Left cardiac atrium (tissue), 4 donors: ENCODE data around the gene RPA1. TPM values are rescaled to one million over a fixed set of nuclear protein-coding genes. Genes with fewer than 3 reads are reported as not detected.
"Not testable (repeated sequence)": the region's sequence is repeated elsewhere in the genome, so short reads cannot be mapped to it uniquely, and the experiment has no call there.

Source experiments
- ATAC-seq, 2 donors: fragments of 200-7000 bp; cut with Tn5 transposase; one replicate each; pipeline ENCODE4 v1.9.1; 2020; ENCODE audit warnings: mild to moderate bottlenecking in 2 of 2, moderate library complexity in 2 of 2
- DNase-seq: peaks from one replicate; pipeline ENCODE4 v3.0.0-alpha.2; 2020
- intact Hi-C, 2 donors: fragments of 100-400 bp; cut with DNase I; formaldehyde crosslinking; loops; one replicate each; pipeline versions ENCODE4 v1.14.1 to v1.15.1; 2022 to 2023
- long read RNA-seq: library from polyadenylated mRNA; unstranded; transcript quantifications from one replicate; pipeline ENCODE4 v2.0.0, GENCODE V29; 2021
- total RNA-seq, 2 donors: library from RNA; stranded (reverse); fragmentation: NEBNext Ultra II Directional; extraction: Animal tissue kit (Norgen Biotek cat#: 25700); gene quantifications; one replicate each; pipeline ENCODE4 v1.2.1, GENCODE V29; 2021
- donor health status: DM: no; HTN: yes; CAD: no.
- donor health status: DM: no; HTN: yes; CAD: no; lungs with severe emphysema.
- donor health status: DM: yes; HTN: yes; CAD: no.
- donor health status: Dilated cardiomyopathy.

Gene RPA1
- total RNA-seq = 10 to 100 TPM; 61.8 to 95.1 TPM
- long read RNA-seq, full-length matches to known transcripts = 139 of 169 reads
- long read RNA-seq, partial matches to known transcripts = 22 of 169 reads
- long read RNA-seq, other reads (novel, unspliced or antisense) = 8 of 169 reads

DNA sequence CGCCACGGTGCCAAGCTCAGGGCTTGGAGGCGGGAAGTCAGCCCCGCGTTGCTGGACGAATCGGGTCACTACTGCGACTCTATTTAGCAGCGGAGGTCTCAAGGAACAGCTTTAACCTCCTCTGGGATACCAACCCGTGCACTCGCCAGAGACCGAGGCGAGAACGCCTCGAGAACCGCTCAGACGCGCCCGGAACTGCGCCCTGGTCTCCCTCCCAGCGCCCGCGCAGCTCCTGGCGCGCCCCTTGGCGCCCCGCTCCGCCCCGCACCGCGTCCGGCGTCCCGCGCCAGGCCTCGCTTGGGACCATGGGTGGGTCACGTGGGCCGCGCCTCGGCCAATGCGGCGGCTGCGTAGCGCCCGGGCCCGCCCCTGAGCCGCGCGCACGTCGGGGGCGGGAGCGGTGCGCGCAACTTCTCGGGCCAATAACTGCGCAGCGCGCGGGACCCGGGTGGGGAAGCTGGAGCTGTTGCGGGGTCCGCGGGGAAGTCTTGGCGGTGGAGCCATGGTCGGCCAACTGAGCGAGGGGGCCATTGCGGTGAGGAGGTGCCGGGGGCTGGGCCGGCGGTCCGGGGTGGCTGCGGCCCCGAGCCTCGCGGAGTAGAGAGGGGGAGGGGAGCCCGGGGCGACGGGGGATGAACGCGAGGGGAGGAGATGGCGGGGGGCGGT, at the start of gene RPA1, which contains the start of gene SMYD4:
Gene RPA1 (plus strand): TSS at position 414 of the 666 bp plus-strand sequence. CDS start 89 bp downstream, at position 503.
Gene SMYD4 (minus strand): TSS at position 311 of the 666 bp plus-strand sequence. CDS start 1,908 bp downstream, outside the sequence.
- intact Hi-C loops = no loop called here
- DNase-seq = peak; percentile 93
- peak; percentile 100 for ATAC-seq

DNA sequence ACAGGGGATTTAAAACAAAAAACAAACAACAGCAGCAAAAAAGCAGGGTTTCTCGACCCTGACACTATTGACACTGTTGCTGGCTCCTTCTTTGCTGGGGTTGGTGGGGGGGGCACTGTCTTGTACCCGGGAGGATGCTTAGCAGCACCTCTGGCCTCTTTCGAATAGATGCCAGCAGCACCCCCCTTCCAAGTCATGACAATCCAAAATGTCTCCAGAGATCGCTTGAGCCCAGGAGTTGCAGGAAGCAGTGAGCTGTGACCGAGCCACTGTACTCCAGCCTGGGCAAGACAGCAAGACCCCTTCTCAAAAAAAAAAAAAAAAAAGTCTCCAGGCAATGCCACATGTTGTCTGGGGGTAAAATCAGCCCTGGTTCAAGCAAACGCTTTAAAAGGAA, 47.6 kb upstream of the RPA1 start:
- no peak for ATAC-seq
- no peak for DNase-seq
- intact Hi-C loops = loop anchor here in 1 of 2 donors (5.0 to 10.0 kb wide), 2 partner anchors 60 to 117 kb away; partner anchors contain the start of gene WDR81

DNA sequence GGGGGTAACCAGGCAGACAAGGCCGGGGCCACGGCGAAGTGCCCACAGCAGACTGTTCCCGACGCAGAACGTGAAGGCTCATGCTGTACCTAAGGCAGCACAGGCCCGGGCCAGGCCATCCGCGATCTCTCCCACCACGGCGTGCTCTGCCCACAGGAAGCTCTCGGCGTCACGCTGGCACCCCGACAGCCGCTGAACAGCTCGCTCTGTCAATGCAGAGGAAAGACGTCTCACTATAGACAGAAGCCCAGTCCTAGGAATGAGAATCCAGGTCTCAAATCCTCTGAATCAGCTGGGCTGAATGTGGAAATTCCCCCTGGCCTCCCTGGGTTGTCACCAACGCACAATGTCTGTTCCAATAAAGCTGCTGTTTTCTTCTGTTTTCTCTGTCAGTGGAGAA, 46.5 kb upstream of the RPA1 start:
- DNase-seq (peak; percentile 67), ATAC-seq (peak in 1 of 2 donors; percentile 2)
- intact Hi-C loops = loop anchor here in 1 of 2 donors (5.0 to 10.0 kb wide), 2 partner anchors 61 to 118 kb away; partner anchors contain the start of gene WDR81

DNA sequence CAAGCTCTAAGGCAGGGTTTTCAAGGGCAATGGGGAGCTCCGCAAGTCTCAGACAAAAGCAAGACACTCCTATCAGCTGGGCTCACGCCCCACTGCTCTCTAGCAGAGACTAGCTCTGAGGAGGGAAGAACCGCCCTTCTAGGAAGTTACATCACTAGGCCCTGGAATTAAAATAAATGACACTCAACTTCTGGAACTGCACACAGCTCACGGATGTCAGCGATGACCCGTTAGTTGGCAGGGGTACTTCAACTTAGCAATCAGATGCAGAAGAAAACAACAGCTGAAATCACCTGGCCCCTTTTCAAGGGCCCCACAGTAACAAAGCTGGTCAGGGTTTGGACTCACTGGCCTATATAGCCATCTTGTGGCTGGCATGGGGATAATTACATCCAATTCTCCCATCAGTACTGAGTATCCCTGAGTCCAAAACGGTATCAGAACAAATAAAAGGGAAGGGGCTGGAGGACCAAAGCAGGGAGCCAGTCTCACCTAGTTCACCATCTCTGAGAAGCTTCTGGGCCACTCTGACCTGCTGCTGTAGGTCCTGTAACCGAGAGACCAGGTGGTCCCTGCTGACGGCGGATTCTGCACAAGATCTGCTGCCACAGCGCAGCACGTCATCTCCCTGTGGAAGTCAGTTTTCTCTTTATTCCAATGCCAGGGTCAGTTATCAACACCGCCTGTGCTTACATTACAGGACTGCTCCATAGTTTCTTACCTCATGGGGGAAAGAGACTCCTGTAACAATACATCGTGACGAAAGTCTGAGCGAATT, 45.8 kb upstream of the RPA1 start:
- peak; percentile 76 to 77 for ATAC-seq
- intact Hi-C loops = loop anchor here in 1 of 2 donors (5.0 to 10.0 kb wide), 2 partner anchors 62 to 119 kb away; partner anchors contain the start of gene WDR81
- DNase-seq = peak; percentile 89

DNA sequence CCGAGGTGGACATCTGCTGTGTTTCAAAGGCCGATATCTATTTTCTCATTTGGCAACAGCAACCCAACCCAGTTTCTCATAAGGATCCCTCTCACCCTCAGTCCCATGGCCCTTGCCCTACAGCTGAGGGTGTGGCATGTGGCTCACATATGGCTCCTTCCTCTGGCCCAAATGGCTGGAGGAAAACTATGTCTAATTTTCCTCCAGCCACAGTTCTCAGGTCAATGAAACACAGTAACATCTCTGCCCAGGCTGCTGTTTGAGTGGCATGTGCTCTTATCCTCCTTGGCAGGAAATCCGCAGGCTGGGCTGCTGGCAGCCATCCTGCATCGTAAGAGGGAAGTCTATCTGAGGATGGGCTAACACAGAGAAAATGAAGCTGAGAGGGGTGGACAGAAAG, 43.9 kb upstream of the RPA1 start:
- DNase-seq = peak; percentile 79
- ATAC-seq = peak; percentile 16 to 28
- intact Hi-C loops = loop anchor here (2.0 to 10.0 kb wide), 3 partner anchors 69 to 121 kb away; no protein-coding TSS in a partner anchor

DNA sequence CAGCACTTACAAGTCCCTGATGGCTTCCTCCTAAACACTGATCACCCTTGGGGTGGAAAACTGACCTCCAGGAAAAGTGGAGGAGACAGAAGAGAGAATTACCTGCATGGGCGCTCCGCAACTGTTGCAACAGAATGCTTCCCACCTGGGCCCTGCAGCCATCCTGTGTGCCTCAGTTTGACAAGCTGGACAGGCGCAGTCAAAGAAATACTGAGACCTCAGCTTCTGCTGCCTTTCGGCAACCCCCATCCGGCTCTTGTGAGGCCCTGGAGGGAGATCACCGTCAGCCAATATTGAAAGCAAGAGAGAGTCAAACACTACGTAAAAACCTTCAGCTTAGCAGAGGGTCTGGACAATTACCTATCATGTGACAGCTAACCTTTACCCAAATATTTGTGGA, 43.1 kb upstream of the RPA1 start:
- DNase-seq = no peak
- intact Hi-C loops = loop anchor here (2.0 to 10.0 kb wide), 3 partner anchors 70 to 122 kb away; no protein-coding TSS in a partner anchor
- ATAC-seq = no peak

DNA sequence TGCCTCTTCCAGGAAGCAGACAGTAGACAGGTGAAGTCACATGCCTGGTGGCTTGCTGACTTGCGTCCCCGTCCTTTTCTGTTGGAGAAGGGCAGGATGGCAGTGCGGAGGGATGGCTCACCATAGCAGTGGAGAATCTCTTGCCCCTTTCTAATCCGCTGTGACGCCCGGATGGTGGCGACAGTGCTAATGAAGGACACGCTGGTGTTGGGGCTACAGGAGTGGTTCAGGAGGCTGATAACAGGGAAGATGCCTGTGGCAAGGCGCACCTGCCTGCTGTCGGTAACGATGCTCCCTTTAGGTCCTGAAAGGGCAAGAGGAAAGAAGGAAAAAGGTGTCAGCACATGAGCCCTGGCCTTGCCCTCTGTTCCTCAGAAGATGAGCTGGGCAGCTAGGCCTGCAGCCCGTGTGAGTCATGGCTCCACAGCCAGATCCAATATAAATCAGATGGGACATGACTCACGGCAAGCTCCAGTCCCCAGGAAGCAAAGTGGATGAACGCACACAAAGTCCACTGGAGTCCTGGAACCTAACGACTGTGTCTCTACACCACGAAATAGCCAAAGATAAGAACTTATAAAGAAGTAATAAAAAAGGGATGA, 42.4 kb upstream of the RPA1 start:
- ATAC-seq (peak; percentile 7 to 75), DNase-seq (peak; percentile 80)
- intact Hi-C loops = loop anchor here (2.0 to 10.0 kb wide), 3 partner anchors 71 to 123 kb away; no protein-coding TSS in a partner anchor

DNA sequence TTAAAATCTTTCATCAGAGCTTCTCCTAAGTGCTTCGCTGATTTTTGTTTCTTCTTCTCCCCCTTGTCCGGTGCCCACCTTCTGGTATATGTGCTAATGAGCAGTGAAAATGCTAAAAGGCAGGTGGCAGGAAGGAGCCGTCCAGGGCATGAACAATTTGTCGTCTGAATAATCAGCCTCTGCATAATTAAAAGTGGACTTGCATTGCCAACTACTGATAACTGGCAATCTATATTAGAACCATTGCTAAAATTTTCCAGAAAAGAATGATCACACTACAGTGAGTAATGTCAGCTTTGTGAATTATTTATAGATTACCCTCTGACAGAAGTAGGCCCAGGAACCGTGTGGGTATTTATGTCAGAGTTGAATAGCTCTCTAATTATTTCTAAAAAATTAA, 39.9 kb upstream of the RPA1 start:
- ATAC-seq = no peak
- intact Hi-C loops = loop anchor here in 1 of 2 donors (10.0 kb wide), 1 partner anchor 125 kb away; no protein-coding TSS in a partner anchor

DNA sequence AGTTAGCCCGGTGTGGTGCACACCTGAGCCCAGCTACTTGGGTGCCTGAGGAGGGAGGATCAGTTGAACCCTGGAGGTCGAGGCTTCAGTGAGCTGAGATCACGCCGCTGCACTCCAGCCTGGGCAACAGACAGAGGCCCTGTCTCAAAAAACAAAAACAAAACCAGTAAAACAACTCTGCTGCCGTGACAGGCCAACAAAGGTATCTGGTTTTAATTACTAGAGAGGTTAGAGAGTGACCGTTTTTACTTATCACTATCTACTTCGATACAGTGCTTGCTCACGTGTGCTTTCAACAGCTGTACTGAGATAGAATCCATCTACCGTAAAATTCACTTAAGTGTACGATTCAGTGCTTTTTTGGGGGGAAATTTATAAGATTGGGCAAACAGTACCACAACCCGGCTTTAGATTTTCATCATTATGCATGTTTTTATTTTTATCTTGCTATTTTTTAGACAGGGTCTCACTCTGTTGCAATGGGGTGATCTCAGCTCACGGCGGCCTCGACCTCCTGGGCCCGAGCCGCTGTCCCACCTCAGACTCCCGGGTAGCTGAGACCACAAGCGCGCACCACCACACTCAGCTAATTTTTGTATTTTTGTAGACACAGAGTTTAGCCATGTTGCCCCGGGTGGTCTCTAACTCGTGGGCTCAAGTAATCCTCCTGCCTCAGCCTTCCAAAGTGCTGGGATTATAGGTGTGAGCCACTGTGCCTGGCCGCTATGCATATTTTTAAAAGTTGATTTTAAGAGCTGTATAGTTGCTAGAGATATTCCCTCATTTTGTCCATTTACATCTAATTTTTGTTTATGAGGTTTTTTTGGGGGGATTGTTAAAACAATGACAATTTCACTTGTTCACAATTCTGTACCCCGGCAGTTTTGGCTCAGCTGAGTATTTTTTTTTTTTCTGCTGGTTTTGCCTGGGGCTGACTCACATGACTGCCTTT, 37.0 kb upstream of the RPA1 start:
- ATAC-seq (no peak), DNase-seq (no peak)
- intact Hi-C loops = no loop called here

More for the DNA sequence above, 39.9 kb upstream of the RPA1 start:
- DNase-seq = no peak

DNA sequence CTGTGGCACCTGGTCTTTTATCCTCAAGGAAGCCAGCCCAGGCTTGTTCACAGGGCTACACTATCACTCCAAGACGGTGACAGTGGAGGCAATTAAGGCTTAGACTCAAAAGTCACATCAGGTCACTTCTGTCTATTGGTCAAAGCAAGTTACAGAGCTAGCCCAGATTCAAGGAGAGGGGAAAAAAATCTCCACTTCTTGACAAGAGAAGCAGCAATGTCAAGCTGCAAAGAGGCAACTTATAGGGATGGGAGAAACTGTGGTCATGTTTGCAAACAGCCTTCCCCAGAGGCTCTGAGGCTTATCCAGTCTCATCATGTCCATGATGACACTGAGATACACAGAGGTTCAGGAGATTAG, 36.4 kb upstream of the RPA1 start:
- intact Hi-C loops = no loop called here
- DNase-seq (no peak), ATAC-seq (no peak)

DNA sequence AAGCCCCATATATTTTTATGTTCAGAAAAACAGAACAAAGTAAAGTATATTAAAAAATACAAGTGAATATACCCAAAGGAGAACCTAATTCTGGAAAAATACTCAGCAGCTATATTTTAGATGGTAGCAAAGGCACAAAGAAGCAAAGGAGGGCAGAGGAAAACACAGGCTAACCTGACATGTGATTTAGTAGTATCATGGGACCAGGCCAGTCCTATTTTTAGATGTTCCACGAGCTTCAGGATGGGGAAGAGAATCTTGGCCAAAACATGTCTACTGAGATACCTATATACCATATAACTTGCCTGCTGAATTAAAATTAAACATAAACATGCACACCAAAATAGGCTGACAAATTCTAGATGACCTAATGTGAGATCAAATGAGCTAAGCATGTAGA, 33.0 kb upstream of the RPA1 start:
- intact Hi-C loops = loop anchor here in 1 of 2 donors (2.0 kb wide), 1 partner anchor 50 kb away; no protein-coding TSS in a partner anchor
- DNase-seq = no peak

DNA sequence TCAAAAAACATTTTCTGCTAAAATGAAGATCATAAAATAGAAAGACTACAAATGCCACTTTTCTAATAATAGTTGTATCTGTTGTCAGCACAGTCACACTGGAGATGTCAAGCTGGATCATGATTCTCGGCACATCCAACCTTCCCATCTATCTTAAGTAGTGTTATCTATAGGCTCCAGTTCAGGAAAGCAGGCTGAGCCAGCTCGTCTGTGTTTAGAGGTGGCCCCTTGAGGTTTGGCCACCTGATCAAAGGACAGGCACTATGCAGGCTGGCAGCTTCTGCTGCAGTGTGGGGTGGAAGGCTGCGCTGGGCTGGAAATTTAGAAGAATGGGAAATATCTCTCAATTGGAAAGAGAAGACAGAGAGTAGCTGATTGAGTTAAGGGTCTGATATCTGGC, 32.5 kb upstream of the RPA1 start:
- DNase-seq = peak; percentile 63
- intact Hi-C loops = loop anchor here in 1 of 2 donors (2.0 kb wide), 1 partner anchor 49 kb away; no protein-coding TSS in a partner anchor
- peak; percentile 67 to 83 for ATAC-seq

More for the DNA sequence above, 33.0 kb upstream of the RPA1 start:
- ATAC-seq = peak; percentile 72 to 84

DNA sequence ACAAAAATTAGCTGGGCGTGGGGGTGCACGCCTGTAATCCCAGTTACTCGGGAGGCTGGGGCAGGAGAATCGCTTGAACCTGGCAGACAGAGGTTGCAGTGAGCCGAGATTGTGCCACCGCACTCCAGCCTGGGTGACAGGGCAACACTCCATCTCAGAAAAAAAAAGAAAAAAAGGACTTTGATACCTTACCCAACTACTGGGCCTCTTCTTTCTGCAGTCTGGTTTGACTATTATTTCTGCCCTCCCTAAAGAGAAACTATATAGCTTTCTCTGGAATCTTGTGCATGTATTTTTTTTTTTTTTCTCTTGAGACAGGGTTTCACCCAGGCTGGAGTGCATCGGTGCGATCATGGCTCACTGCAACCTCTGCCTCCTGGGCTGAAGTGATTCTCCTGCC, 32.0 kb upstream of the RPA1 start:
- not testable (repeated sequence) for DNase-seq, ATAC-seq
- intact Hi-C loops = loop anchor here in 1 of 2 donors (2.0 kb wide), 1 partner anchor 49 kb away; no protein-coding TSS in a partner anchor

DNA sequence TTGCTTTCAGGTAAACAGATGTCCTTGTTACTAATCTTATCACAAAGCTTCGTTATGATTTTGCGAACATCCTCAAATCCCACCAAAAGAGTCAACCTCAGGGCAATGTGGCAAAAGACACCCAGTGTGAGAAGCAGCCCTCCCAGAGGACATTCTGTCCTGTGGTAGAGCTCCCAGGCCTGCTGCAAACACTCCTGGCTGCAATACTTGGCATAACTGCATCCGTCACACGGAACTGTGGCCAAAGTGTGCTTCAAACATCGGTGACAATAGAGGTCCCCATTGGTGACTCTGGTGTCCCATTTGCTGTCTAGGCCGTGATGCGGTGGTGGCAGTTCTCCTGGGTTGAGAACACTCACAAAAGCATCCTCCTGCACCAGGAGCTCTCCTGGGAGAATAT, 29.6 kb upstream of the RPA1 start:
- ATAC-seq (peak; percentile 74 to 81), DNase-seq (peak; percentile 38)
- intact Hi-C loops = no loop called here

DNA sequence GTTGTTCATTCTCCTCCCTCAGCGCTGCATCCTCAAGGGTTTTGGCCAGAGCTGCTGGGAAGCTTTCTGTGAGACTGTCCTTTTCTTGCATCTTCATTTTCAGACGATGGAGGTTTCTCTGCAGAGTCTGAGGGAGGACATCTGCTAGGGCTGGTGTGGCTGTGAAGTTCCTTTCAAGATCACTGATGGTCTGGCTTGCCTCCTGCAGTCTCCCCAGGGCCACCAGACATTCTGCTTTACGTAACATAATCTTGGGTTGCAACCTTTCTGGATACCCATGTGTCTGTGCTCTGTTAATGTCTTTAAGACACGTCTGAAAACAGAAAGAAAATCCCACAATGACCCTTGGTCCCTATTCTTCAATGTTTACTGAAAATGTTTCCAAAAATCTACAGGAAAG, 29.1 kb upstream of the RPA1 start:
- ATAC-seq (no peak), DNase-seq (no peak)
- intact Hi-C loops = no loop called here

DNA sequence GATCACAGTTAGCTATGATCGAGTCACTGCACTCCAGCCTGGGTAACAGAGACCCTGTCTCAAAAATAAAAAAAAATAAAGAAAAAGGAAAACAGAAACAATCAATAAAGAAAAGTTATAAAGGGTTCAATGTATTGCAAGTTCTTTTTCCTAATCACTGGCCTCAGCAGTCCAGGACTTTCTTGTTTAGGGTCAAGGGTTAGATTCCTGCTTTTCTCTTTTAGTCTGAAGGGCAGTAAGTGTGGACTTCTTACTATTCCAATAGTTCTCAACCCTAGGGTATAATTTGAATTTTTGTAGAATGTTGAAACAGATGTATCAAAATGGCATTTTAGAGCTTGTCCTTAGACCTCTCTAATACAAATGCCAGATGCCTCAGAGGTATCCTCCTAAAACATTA, 27.4 kb upstream of the RPA1 start:
- DNase-seq (no peak), ATAC-seq (no peak)
- intact Hi-C loops = no loop called here

DNA sequence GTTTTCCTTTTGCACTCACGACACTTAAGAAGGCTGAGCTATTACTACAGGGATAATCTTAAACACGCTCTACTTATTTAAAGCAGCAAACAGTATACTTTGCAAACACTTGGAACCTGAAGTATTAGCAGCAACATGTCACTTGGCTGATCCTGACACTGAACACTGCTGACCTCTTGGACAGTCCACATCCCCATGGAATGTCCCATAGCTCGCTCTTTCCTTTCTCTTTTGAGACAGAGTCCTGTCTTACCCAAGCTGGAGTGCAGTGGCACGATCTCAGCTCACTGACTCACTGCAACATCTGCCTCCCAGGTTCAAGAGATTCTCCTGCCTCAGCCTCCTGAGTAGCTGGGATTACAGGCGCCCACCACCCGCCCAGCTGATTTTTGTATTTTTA, 26.5 kb upstream of the RPA1 start:
- ATAC-seq (no peak), DNase-seq (no peak)
- intact Hi-C loops = no loop called here

DNA sequence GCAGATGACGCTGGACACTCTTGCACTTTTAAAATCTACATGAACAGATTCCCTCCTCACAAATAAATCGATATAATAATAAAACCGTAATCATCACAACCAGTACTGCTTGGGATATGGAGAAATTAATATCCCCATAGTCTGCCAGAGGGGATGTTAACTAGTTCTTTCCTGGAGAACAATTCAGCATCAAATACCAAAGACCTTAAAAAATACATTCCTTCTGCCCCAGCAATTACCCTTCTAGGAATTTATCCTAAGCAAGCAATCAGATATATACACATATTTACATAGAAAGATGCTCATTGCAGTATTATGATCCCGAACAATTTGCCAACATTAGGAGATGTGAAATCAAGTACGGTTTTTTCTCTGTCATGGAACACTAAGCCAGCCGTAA, 21.9 kb upstream of the RPA1 start:
- no peak for ATAC-seq
- intact Hi-C loops = no loop called here
- DNase-seq = no peak
